PC-3 (cell line): Measurements from ENCODE around the gene ZMIZ1. TPM values are rescaled to one million over a fixed set of nuclear protein-coding genes. Genes with fewer than 3 reads are reported as not detected.

ENCODE experiments used
- ATAC-seq: fragments of 200-7000 bp; cut with Tn5 transposase; 2 replicates; pipeline ENCODE4 v1.9.1; 2020; ENCODE audit warnings: mild to moderate bottlenecking, moderate library complexity
- BruUV-seq: library from RNA; stranded (reverse); fragments of 400-500 nt; replicated peaks from 2 replicates; lab custom pipeline; 2021; lab: Mats Ljungman, UMichigan
- CTCF ChIA-PET: fragments of 300-600 bp; sonication (Branson Sonifier 250); formaldehyde crosslinking; loops from one replicate; lab custom pipeline; 2022; ENCODE audit warnings: antibody characterized with exemption; lab: Charles Lee
- POLR2A ChIA-PET: fragments of 300-600 bp; sonication (Branson Sonifier 250); formaldehyde crosslinking; loops from one replicate; lab custom pipeline; 2022; ENCODE audit warnings: antibody characterized with exemption; ENCODE audit not compliant: unreplicated experiment; lab: Charles Lee
- DNase-seq: peaks from one replicate; pipeline ENCODE4 v3.0.0-alpha.2; 2015
- H2AFZ ChIP-seq: fragments of 300-600 bp; sonication (generic); 2 replicates; pipeline ENCODE4 v1.6.0; 2016; ENCODE audit warnings: antibody characterized with exemption, low read length
- H3F3A ChIP-seq: fragments of 300-600 bp; sonication (generic); one replicate; pipeline ENCODE4 v1.6.0; 2017; ENCODE audit warnings: antibody characterized with exemption, low read length, control low read depth, mild to moderate bottlenecking; ENCODE audit not compliant: unreplicated experiment
- H3K27ac ChIP-seq: fragments of 300-600 bp; sonication (generic); 2 replicates; pipeline ENCODE4 v1.5.1; 2016; ENCODE audit warnings: mild to moderate bottlenecking, low read length
- H3K27me3 ChIP-seq: fragments of 300-600 bp; sonication (generic); 2 replicates; pipeline ENCODE4 v1.6.1; 2016; ENCODE audit warnings: low read length, mixed read lengths
- H3K36me3 ChIP-seq: fragments of 300-600 bp; sonication (generic); 2 replicates; pipeline ENCODE4 v1.6.1; 2016; ENCODE audit warnings: low read depth, mixed run types, low read length, mixed read lengths
- H3K4me1 ChIP-seq: fragments of 300-600 bp; sonication (generic); 2 replicates; pipeline ENCODE4 v1.5.1; 2016; ENCODE audit warnings: low read length; ENCODE audit not compliant: insufficient read depth
- H3K4me2 ChIP-seq: fragments of 300-600 bp; sonication (generic); 2 replicates; pipeline ENCODE4 v1.6.0; 2016; ENCODE audit warnings: low read length
- H3K4me3 ChIP-seq: fragments of 300-600 bp; sonication (generic); 2 replicates; pipeline ENCODE4 v1.5.1; 2016; ENCODE audit warnings: mild to moderate bottlenecking, low read length, mixed read lengths
- H3K79me2 ChIP-seq: fragments of 300-600 bp; sonication (generic); 2 replicates; pipeline ENCODE4 v1.6.1; 2017; ENCODE audit warnings: low read length, mixed read lengths
- H3K9ac ChIP-seq: fragments of 300-600 bp; sonication (generic); 2 replicates; pipeline ENCODE4 v1.6.0; 2016; ENCODE audit warnings: mild to moderate bottlenecking, low read length
- H3K9me2 ChIP-seq: fragments of 300-600 bp; sonication (generic); replicated peaks from 2 replicates; pipeline ENCODE4 v1.6.1; 2016; ENCODE audit warnings: mixed run types, low read length, mixed read lengths
- H3K9me3 ChIP-seq: fragments of 300-600 bp; sonication (generic); 2 replicates; pipeline ENCODE4 v1.6.1; 2016; ENCODE audit warnings: low read length, mixed read lengths
- H4K20me1 ChIP-seq: fragments of 300-600 bp; sonication (generic); 2 replicates; pipeline ENCODE4 v1.6.1; 2016; ENCODE audit warnings: low read length, mixed read lengths
- EZH2 ChIP-seq: fragments of 300-600 bp; sonication (generic); IDR thresholded peaks from one replicate; pipeline ENCODE4 v1.6.1; 2017; ENCODE audit warnings: antibody characterized with exemption, mild to moderate bottlenecking, low read length; ENCODE audit not compliant: unreplicated experiment
- EZH2phosphoT487 ChIP-seq: fragments of 300-600 bp; sonication (generic); IDR thresholded peaks from 2 replicates; pipeline ENCODE4 v1.6.1; 2018; ENCODE audit warnings: mild to moderate bottlenecking, antibody characterized with exemption, low read length, borderline replicate concordance
- intact Hi-C: fragments of 100-400 bp; cut with micrococcal nuclease; formaldehyde crosslinking; loops from 2 replicates; pipeline ENCODE4 v1.9.0; 2023
- total RNA-seq: library from RNA; depleted of rRNA; stranded (reverse); fragments of >200 nt; gene quantifications from 2 replicates; pipeline ENCODE4 v1.2.3, GENCODE V29; 2014
- TF ChIP-seq, protein P1 (sequence below): fragments of 300-600 bp; sonication (generic); conservative IDR thresholded peaks from 2 replicates; pipeline ENCODE4 v1.5.1; 2017; ENCODE audit warnings: antibody characterized with exemption, low read depth, mild to moderate bottlenecking, low read length

ZMIZ1 gene
- total RNA-seq, 1 experiment from 2014 or later, result 55.4 TPM

DNA sequence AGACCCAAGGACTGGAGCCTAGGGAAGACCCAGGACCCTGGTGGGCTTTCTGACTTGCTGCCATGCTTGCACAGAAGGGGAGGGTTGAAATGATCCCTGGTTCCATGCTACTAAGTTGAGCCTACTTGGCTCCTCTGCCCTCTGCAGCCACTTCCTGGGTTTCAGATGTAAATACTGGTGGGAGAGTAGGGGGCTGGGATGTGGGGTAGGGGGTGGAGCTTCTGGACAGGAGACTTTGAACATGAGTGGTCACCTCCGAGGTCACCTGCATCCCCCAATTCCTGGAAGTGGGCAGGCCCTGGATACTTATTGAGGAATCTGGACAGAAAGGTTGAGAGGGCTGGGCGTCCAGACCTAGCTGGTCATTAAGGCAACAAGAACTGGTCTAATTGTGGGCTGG is 2.9 kb upstream of the ZMIZ1 start:
- Histone ChIP-seq H3F3A (no peaks in the 10 kb centered on the region), H3K4me3 (no peak overlapping the region), H3K9me2 (no peaks in the 10 kb centered on the region), H2AFZ (no peak overlapping the region), H4K20me1 (peaks cover 4% of the 10 kb centered on the region; the same call in 1 of the 2 replicates), H3K36me3 (no peaks in the 10 kb centered on the region), H3K27ac (no peak overlapping the region), H3K4me2 (no peak overlapping the region), H3K9me3 (no peaks in the 10 kb centered on the region), H3K9ac (no peak overlapping the region), H3K79me2 (peaks cover 16% of the 10 kb centered on the region), H3K27me3 (no peaks in the 10 kb centered on the region), H3K4me1 (peaks cover 11% of the 10 kb centered on the region)
- ChIA-PET CTCF (interaction anchor here (0.6 to 4.1 kb wide), 4 partner anchors 92 to 361 kb away, joined by 3 to 36 read pairs (median 15); no protein-coding TSS in a partner anchor), POLR2A (interaction anchor here (0.5 to 0.6 kb wide), 2 partner anchors 14 to 1067 kb away, joined by 3 read pairs; no protein-coding TSS in a partner anchor)
- intact Hi-C loops, result loop anchor here (1.0 to 10.0 kb wide), 11 partner anchors 101 to 1019 kb away; partner anchors contain the start of genes TMEM254 and ZCCHC24
- no peak for DNase-seq
- no peak for TF ChIP-seq EZH2
- TF ChIP-seq EZH2phosphoT487, result no peak
- TF ChIP-seq, protein P1, sequence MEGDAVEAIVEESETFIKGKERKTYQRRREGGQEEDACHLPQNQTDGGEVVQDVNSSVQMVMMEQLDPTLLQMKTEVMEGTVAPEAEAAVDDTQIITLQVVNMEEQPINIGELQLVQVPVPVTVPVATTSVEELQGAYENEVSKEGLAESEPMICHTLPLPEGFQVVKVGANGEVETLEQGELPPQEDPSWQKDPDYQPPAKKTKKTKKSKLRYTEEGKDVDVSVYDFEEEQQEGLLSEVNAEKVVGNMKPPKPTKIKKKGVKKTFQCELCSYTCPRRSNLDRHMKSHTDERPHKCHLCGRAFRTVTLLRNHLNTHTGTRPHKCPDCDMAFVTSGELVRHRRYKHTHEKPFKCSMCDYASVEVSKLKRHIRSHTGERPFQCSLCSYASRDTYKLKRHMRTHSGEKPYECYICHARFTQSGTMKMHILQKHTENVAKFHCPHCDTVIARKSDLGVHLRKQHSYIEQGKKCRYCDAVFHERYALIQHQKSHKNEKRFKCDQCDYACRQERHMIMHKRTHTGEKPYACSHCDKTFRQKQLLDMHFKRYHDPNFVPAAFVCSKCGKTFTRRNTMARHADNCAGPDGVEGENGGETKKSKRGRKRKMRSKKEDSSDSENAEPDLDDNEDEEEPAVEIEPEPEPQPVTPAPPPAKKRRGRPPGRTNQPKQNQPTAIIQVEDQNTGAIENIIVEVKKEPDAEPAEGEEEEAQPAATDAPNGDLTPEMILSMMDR, result no peak
- no peak for ATAC-seq
- no TSS peak for BruUV-seq

DNA sequence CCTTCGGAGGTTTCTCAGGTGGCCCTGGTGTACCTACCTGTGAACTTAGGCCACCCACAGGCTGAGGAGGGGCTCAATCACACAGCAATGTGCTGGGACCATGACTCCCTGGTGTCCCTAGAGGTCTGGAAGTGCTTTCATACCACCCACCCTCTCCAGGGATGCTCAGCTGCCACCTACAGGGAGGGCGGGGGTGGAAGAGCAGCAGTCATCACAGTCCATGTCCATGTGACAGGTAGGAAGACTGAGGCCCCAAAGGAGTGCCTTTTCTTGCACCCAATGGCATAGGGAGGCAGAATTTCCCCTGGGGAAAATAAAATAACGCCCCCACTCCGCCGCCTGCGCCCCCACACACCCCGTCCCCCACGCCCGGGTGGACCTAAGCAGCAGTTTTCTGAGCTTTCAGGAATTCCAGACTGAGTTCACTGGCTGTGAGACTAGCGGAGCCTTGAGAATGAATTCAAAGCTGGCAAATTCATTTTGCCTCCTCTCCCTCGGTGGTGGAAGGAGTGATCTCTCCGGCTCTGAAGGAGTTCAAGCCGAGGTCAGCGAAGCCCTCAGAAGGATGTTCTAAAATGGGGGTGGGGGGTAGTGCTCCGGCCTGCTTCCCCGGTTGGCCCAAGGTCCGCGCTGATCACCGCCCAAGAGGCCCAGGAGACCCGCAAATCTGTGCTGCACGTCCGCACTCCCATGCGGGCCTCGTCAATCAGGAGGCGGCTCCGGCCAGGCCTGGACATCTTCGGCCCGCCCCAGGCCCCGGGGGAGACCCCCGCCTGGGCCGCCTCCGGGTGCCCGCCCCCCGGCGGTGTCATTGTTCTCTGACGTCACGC is 2.1 kb upstream of the ZMIZ1 start:
- Histone ChIP-seq H4K20me1 (peaks cover 7% of the 10 kb centered on the region), H3K79me2 (peaks cover 24% of the 10 kb centered on the region), H3K4me3 (peak overlapping the region; percentile 66), H3K27me3 (no peaks in the 10 kb centered on the region), H3K9me2 (no peaks in the 10 kb centered on the region), H3K9me3 (no peaks in the 10 kb centered on the region), H3K36me3 (no peaks in the 10 kb centered on the region), H3K9ac (peak overlapping the region; percentile 42), H2AFZ (peak overlapping the region; percentile 88), H3K4me2 (peak overlapping the region; percentile 86), H3F3A (no peaks in the 10 kb centered on the region), H3K4me1 (peaks cover 15% of the 10 kb centered on the region), H3K27ac (peak overlapping the region; percentile 1; the same call in 1 of the 2 replicates)
- peak; percentile 94 for DNase-seq
- CTCF ChIA-PET, result interaction anchor here (0.6 to 4.1 kb wide), 19 partner anchors 14 to 1019 kb away, joined by 3 to 36 read pairs (median 4); no protein-coding TSS in a partner anchor
- POLR2A ChIA-PET, result interaction anchor here (0.6 to 1.3 kb wide), 6 partner anchors 14 to 376 kb away, joined by 3 to 17 read pairs (median 8); no protein-coding TSS in a partner anchor
- ATAC-seq, result peak; percentile 8
- intact Hi-C loops, result loop anchor here (1.0 to 10.0 kb wide), 12 partner anchors 102 to 1019 kb away; partner anchors contain the start of genes TMEM254 and ZCCHC24
- BruUV-seq, result TSS peak; percentile 22
- TF ChIP-seq, protein P1, result peak; percentile 98
- TF ChIP-seq EZH2phosphoT487 (no peak), EZH2 (no peak)
